Mesothelial cell of epicardium (in vitro differentiated cells): ENCODE measurements around the gene WNT4. TPM values are rescaled to one million over a fixed set of nuclear protein-coding genes. Genes with fewer than 3 reads are reported as not detected.

ENCODE experiments used
- DNase-seq, 2 experiments: peaks; one replicate each; pipeline ENCODE4 v3.0.0; 2021; ENCODE audit warnings: low spot score in 2 of 2; ENCODE audit not compliant: unreplicated experiment in 2 of 2
- H3K27ac Mint-ChIP-seq: 2 replicates; pipeline ENCODE4 v1.8.0; 2021; ENCODE audit warnings: mixed read lengths
- H3K27me3 Mint-ChIP-seq: 2 replicates; pipeline ENCODE4 v1.8.0; 2021; ENCODE audit warnings: low read depth, mixed read lengths
- H3K36me3 Mint-ChIP-seq: 2 replicates; pipeline ENCODE4 v1.8.0; 2021; ENCODE audit warnings: mixed read lengths
- H3K4me1 Mint-ChIP-seq: 2 replicates; pipeline ENCODE4 v1.8.0; 2021; ENCODE audit warnings: mixed read lengths
- H3K4me3 Mint-ChIP-seq: 2 replicates; pipeline ENCODE4 v1.8.0; 2021; ENCODE audit warnings: mild to moderate bottlenecking, moderate library complexity, mixed read lengths
- H3K9me3 Mint-ChIP-seq: 2 replicates; pipeline ENCODE4 v1.8.0; 2021; ENCODE audit warnings: mixed read lengths
- total RNA-seq: library from RNA; stranded (reverse); gene quantifications from 3 replicates; pipeline ENCODE4 v1.2.1, GENCODE V29; 2021
- TF ChIP-seq, protein P1 (sequence below): fragments of 200-600 bp; sonication (generic); IDR thresholded peaks from one replicate; pipeline ENCODE4 v1.5.0; 2021; ENCODE audit warnings: antibody characterized with exemption; ENCODE audit not compliant: unreplicated experiment

Gene WNT4
- total RNA-seq, 1 donor from 2014 or later: 38.7 TPM

DNA sequence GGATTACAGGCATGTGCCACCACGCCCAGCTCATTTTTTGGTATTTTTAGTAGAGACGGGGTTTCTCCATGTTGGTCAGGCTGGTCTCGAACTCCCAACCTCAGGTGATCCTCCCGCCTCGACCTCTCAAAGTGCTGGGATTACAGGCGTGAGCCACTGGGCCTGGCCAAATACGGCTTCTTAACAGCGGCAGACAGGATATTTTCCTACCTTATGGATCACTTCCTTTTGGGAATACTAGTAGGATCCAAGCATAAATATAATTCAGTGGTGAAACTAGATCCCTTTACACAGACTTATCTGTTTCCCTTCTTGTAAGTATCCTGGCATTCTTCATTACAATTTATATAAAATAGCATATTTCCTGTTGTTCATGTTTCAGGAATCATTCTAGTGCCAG lies 40.9 kb downstream of the WNT4 start:
- peaks cover 28% of the 10 kb centered on the region for H3K4me1 Mint-ChIP-seq
- peaks cover 23% of the 10 kb centered on the region for H3K36me3 Mint-ChIP-seq
- no peaks in the 10 kb centered on the region for H3K27me3 Mint-ChIP-seq
- H3K4me3 Mint-ChIP-seq: no peak overlapping the region
- H3K9me3 Mint-ChIP-seq: no peaks in the 10 kb centered on the region
- H3K27ac Mint-ChIP-seq: peak overlapping the region; percentile 72
- no peak for DNase-seq
- TF ChIP-seq, protein P1, sequence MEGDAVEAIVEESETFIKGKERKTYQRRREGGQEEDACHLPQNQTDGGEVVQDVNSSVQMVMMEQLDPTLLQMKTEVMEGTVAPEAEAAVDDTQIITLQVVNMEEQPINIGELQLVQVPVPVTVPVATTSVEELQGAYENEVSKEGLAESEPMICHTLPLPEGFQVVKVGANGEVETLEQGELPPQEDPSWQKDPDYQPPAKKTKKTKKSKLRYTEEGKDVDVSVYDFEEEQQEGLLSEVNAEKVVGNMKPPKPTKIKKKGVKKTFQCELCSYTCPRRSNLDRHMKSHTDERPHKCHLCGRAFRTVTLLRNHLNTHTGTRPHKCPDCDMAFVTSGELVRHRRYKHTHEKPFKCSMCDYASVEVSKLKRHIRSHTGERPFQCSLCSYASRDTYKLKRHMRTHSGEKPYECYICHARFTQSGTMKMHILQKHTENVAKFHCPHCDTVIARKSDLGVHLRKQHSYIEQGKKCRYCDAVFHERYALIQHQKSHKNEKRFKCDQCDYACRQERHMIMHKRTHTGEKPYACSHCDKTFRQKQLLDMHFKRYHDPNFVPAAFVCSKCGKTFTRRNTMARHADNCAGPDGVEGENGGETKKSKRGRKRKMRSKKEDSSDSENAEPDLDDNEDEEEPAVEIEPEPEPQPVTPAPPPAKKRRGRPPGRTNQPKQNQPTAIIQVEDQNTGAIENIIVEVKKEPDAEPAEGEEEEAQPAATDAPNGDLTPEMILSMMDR: no peak

DNA sequence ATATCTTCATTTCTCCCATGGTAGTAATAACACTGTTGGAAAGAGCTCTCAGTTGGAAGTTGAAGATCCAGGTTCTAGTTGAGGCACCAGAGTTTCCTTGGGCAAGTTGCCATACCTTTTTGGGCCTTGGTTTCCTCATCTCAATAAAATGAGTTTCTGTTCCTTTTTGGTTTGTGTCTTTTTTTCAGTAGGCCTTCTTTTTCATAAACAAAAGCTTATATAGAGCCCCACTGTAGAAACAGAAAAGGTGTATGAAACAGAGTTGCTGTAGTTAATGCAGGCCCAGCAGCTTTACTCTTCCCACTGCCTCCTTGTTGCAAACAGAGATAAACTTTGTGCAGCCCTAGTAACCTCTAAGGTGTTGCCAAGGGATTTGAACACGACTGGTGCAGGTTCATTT lies 41.7 kb downstream of the WNT4 start:
- TF ChIP-seq, protein P1: no peak
- no peaks in the 10 kb centered on the region for H3K9me3 Mint-ChIP-seq
- peaks cover 28% of the 10 kb centered on the region for H3K36me3 Mint-ChIP-seq
- peaks cover 20% of the 10 kb centered on the region for H3K4me1 Mint-ChIP-seq
- no peak for DNase-seq
- no peak overlapping the region for H3K4me3 Mint-ChIP-seq
- H3K27me3 Mint-ChIP-seq: no peaks in the 10 kb centered on the region
- no peak overlapping the region for H3K27ac Mint-ChIP-seq

DNA sequence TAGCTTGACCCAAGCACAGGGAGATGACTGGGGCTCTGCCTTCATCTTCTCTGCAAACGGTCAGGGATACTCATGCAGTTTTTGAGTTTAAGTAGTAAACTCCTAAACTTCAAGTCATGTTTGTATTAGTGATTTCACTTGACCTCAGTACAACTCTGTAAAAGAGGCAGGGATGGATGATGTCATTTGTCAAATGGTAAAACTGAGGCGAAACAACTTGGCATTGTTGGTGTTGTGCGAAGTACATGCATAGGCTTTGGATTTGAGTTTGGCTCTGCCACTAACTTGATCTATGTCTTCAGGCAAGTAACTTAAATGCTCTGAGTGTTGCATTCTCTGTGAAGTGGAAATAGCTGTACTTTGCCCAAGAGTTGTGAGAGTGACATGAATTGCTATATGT lies 42.7 kb downstream of the WNT4 start:
- Mint-ChIP-seq H3K9me3 (no peaks in the 10 kb centered on the region), H3K27ac (no peak overlapping the region), H3K36me3 (peaks cover 24% of the 10 kb centered on the region), H3K4me3 (no peak overlapping the region), H3K4me1 (peaks cover 14% of the 10 kb centered on the region), H3K27me3 (no peaks in the 10 kb centered on the region)
- TF ChIP-seq, protein P1: no peak
- no peak for DNase-seq

DNA sequence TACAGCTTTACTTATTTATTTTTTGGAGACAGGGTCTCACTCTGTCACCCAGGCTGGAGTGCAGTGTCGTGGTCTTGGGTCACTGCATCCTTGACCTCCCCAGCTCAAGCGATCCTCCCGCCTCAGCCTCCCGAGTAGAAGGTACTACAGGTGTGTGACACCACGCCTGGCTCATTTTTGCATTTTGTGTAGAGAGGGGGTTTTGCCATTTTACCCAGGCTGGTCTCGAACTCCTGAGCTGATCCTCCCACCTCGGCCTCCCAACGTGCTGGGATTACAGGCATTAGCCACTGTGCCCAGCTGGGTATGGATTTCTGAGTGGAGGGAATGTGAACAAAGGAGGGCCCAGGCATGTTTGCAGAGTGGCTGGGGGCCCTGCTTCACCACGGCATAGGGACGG lies 44.1 kb downstream of the WNT4 start:
- H3K36me3 Mint-ChIP-seq: peaks cover 23% of the 10 kb centered on the region
- H3K4me3 Mint-ChIP-seq: no peak overlapping the region
- DNase-seq: no peak
- H3K4me1 Mint-ChIP-seq: peaks cover 14% of the 10 kb centered on the region
- no peak overlapping the region for H3K27ac Mint-ChIP-seq
- no peaks in the 10 kb centered on the region for H3K27me3 Mint-ChIP-seq
- TF ChIP-seq, protein P1: no peak
- no peaks in the 10 kb centered on the region for H3K9me3 Mint-ChIP-seq

DNA sequence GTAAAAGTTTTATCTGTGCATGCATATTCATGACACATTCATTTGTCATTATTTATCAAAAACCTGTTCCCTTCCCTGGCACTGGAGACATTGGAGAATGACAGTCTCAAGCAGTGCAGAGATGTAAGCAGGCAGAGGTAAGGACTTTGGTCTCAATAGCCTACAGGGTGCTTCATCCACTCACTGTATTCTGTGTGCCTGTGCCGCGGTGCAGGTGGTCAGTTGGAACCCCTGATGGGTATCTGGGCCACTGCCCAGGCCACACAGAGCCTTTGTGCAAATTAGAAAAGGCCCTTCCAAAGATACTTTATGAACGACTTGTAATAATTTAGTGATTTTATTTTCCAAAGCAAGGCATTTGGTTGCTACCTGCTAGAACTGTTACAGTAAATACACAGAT lies 46.4 kb downstream of the WNT4 start:
- H3K27ac Mint-ChIP-seq: no peak overlapping the region
- no peak for DNase-seq
- TF ChIP-seq, protein P1: no peak
- H3K27me3 Mint-ChIP-seq: no peaks in the 10 kb centered on the region
- peaks cover 31% of the 10 kb centered on the region for H3K36me3 Mint-ChIP-seq
- H3K9me3 Mint-ChIP-seq: no peaks in the 10 kb centered on the region
- no peaks in the 10 kb centered on the region for H3K4me1 Mint-ChIP-seq
- no peak overlapping the region for H3K4me3 Mint-ChIP-seq

DNA sequence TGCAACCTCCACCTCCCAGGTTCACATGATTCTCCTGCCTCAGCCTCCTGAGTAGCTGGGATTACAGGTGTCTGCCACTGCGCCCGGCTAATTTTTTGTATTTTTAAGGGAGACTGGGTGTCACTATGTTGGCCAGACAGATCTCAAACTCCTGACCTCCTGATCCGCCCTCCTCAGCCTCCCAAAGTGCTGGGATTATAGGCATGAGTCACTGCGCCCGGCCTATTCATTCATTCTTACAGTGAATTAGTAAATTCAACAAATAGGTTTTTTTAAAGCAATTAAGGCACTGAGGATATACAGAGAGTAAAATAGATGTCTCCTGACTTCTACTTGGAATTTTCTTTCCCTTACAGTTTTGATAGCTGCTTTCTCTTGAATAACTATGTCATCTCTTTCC lies 46.9 kb downstream of the WNT4 start:
- TF ChIP-seq, protein P1: no peak
- H3K27ac Mint-ChIP-seq: no peak overlapping the region
- H3K27me3 Mint-ChIP-seq: no peaks in the 10 kb centered on the region
- no peak overlapping the region for H3K4me3 Mint-ChIP-seq
- H3K9me3 Mint-ChIP-seq: no peaks in the 10 kb centered on the region
- DNase-seq: no peak
- peaks cover 31% of the 10 kb centered on the region for H3K36me3 Mint-ChIP-seq
- H3K4me1 Mint-ChIP-seq: peaks cover 2% of the 10 kb centered on the region
